Cardiac fibroblast (primary cell): ENCODE measurements around the gene PEMT.

Experiments used
- DNase-seq, 2 donors: peaks; one replicate each; pipeline versions ENCODE4 v3.0.0 to v3.0.0-alpha.2; 2010; ENCODE audit warnings: low read depth in 2 of 2
- H3K4me3 ChIP-seq, 2 donors: replicated peaks in 1 of 2; 1 replicate in 1 of 2; 2 replicates in 1 of 2; pipeline ENCODE4 v1.5.1; 2011; ENCODE audit warnings: low read depth in 2 of 2, low read length in 2 of 2, mild to moderate bottlenecking in 2 of 2, moderate library complexity in 1 of 2
- CTCF ChIP-seq: IDR thresholded peaks from one replicate; pipeline ENCODE4 v1.5.1; 2011; ENCODE audit warnings: low read depth, mild to moderate bottlenecking, low read length, inconsistent platforms

PEMT gene

GRCh38 chr17:17590141-17590751 is 1.3 kb downstream of the PEMT start:
- no peak for DNase-seq
- no peak for TF ChIP-seq CTCF
- peak overlapping the region; percentile 82 to 91 for H3K4me3 ChIP-seq

GRCh38 chr17:17587614-17588337 is 3.7 kb downstream of the PEMT start:
- no peak for DNase-seq
- no peak for TF ChIP-seq CTCF
- H3K4me3 ChIP-seq, result no peak overlapping the region

GRCh38 chr17:17582372-17582771 is 9.1 kb downstream of the PEMT start:
- DNase-seq, result no peak
- H3K4me3 ChIP-seq, result no peak overlapping the region
- no peak for TF ChIP-seq CTCF

GRCh38 chr17:17581509-17581908 is 10.0 kb downstream of the PEMT start:
- no peak for DNase-seq
- TF ChIP-seq CTCF, result no peak
- no peak overlapping the region for H3K4me3 ChIP-seq

- H3K4me3 ChIP-seq, result no peak overlapping the region
- no peak for TF ChIP-seq CTCF
- peak; percentile 61 to 68 for DNase-seq
Observed at GRCh38 chr17:17580662-17581470, 10.6 kb downstream of the PEMT start.

- no peak for DNase-seq
- no peak overlapping the region for H3K4me3 ChIP-seq
- TF ChIP-seq CTCF, result no peak
Observed at GRCh38 chr17:17579691-17580090, 11.8 kb downstream of the PEMT start.
